ENCODE results near the gene SLC12A1. TPM values are rescaled to one million over a fixed set of nuclear protein-coding genes. Genes with fewer than 3 reads are reported as not detected.
A peak's percentile ranks its signal among the peaks of the same experiment; 100 is the strongest.

The SLC12A1 gene
- total RNA-seq, 1 donor from 2014 or later: 0.13 TPM

DNA sequence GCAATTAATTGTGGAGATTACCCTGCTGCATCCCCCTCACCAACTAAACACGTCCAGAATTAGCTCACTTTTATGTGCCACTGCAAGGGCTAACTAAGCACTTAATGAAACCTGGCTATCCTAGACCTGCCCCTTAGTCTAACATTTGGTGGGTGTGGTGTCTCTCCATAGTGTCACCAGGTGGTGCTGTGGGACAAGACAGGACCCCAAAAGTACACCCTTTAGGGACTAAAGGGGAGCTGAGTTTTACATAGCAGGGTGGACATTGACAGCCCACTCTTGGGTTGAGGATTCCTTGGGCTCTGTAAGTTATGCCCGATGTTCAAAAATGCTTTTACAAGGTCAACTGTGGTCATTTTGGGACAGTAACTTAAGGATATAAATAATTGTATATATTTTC is 130.8 kb downstream of the SLC12A1 start:
- H3K27me3 Mint-ChIP-seq (ENCODE audit: low read depth): no peaks in the 10 kb centered on the region
- H3K36me3 Mint-ChIP-seq: peaks cover 23% of the 10 kb centered on the region
- H3K4me3 Mint-ChIP-seq: no peak overlapping the region
- no peaks in the 10 kb centered on the region for H3K9me3 Mint-ChIP-seq
- DNase-seq (ENCODE audit: low spot score in 2 of 2, unreplicated experiment in 2 of 2): no peak
- H3K27ac Mint-ChIP-seq: no peak overlapping the region
- TF ChIP-seq, protein P1, sequence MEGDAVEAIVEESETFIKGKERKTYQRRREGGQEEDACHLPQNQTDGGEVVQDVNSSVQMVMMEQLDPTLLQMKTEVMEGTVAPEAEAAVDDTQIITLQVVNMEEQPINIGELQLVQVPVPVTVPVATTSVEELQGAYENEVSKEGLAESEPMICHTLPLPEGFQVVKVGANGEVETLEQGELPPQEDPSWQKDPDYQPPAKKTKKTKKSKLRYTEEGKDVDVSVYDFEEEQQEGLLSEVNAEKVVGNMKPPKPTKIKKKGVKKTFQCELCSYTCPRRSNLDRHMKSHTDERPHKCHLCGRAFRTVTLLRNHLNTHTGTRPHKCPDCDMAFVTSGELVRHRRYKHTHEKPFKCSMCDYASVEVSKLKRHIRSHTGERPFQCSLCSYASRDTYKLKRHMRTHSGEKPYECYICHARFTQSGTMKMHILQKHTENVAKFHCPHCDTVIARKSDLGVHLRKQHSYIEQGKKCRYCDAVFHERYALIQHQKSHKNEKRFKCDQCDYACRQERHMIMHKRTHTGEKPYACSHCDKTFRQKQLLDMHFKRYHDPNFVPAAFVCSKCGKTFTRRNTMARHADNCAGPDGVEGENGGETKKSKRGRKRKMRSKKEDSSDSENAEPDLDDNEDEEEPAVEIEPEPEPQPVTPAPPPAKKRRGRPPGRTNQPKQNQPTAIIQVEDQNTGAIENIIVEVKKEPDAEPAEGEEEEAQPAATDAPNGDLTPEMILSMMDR (IDR thresholded peaks at IDR 0.05; ENCODE audit: unreplicated experiment): no peak
- peaks cover 16% of the 10 kb centered on the region for H3K4me1 Mint-ChIP-seq

DNA sequence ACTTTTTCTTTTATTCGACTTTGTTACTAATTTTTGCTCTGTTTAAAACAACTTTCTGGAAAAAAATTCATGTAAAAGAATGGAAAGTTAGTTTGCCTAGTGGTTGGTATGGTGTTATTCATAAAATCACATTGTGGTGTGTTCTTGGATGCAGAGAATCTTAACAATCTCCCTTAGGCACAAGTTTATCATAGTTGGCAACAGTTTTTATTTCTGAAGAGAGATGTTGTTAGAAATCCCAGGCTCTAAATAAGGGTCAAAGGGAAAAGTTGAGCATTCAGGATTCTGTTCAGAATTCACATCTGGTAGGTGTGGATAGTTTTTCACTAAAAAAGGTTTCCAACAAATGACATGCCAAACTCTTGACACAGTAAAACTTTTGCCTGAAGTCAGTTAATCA is 131.5 kb downstream of the SLC12A1 start:
- no peaks in the 10 kb centered on the region for H3K27me3 Mint-ChIP-seq (ENCODE audit: low read depth)

DNA sequence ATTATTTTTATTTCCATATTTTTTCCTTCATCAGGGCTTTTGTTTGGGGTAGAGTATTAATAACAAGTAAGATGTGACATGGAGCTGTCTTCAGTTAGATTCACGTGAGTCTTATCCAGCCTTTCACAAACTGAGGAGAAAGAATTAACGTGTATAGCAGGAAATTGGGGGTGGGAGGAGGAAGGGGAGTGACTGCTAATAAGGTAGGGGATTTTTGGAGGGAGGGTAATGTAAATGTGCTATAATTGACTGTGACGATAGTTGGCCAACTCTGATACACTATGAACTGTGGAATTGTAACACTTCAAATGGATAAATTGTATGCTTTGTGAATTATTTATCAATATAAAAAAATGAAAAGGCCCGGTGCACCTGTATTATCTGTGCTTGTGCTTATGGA is 134.0 kb downstream of the SLC12A1 start:
- Mint-ChIP-seq H3K9me3 (no peaks in the 10 kb centered on the region), H3K27me3 (ENCODE audit: low read depth) (no peaks in the 10 kb centered on the region), H3K27ac (no peak overlapping the region), H3K36me3 (peaks cover 32% of the 10 kb centered on the region), H3K4me1 (no peaks in the 10 kb centered on the region), H3K4me3 (no peak overlapping the region)
- no peak for DNase-seq (ENCODE audit: low spot score in 2 of 2, unreplicated experiment in 2 of 2)
- TF ChIP-seq, protein P1 (IDR thresholded peaks at IDR 0.05; ENCODE audit: unreplicated experiment): no peak

More for the DNA sequence above, 131.5 kb downstream of the SLC12A1 start:
- H3K27ac Mint-ChIP-seq: no peak overlapping the region
- no peak for DNase-seq (ENCODE audit: low spot score in 2 of 2, unreplicated experiment in 2 of 2)
- H3K4me3 Mint-ChIP-seq: no peak overlapping the region
- TF ChIP-seq, protein P1 (IDR thresholded peaks at IDR 0.05; ENCODE audit: unreplicated experiment): no peak
- peaks cover 27% of the 10 kb centered on the region for H3K36me3 Mint-ChIP-seq
- H3K9me3 Mint-ChIP-seq: no peaks in the 10 kb centered on the region
- peaks cover 13% of the 10 kb centered on the region for H3K4me1 Mint-ChIP-seq

DNA sequence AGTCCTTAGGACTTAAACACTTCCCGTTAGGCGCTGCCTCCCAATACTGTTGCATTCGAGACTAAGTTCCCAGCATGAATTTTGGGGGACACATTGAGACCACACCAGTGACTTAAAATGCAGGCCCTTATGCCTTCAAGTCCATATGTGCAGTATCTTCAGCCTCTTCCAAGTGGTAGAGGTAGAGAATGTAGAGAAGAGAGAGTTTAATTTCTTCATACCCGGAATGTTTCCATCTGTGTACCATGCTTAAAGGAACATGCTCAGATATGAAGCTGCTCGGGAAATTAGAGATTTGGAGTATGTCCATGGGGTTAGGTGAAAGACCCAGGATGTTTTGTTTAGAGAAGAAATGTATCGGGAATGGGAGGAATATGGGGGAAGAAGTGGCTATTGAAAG is 137.8 kb downstream of the SLC12A1 start:
- H3K4me3 Mint-ChIP-seq: no peak overlapping the region
- H3K27me3 Mint-ChIP-seq (ENCODE audit: low read depth): no peaks in the 10 kb centered on the region
- H3K4me1 Mint-ChIP-seq: no peaks in the 10 kb centered on the region
- TF ChIP-seq, protein P1 (IDR thresholded peaks at IDR 0.05; ENCODE audit: unreplicated experiment): no peak
- no peaks in the 10 kb centered on the region for H3K9me3 Mint-ChIP-seq
- peaks cover 22% of the 10 kb centered on the region for H3K36me3 Mint-ChIP-seq
- no peak for DNase-seq (ENCODE audit: low spot score in 2 of 2, unreplicated experiment in 2 of 2)
- H3K27ac Mint-ChIP-seq: no peak overlapping the region

DNA sequence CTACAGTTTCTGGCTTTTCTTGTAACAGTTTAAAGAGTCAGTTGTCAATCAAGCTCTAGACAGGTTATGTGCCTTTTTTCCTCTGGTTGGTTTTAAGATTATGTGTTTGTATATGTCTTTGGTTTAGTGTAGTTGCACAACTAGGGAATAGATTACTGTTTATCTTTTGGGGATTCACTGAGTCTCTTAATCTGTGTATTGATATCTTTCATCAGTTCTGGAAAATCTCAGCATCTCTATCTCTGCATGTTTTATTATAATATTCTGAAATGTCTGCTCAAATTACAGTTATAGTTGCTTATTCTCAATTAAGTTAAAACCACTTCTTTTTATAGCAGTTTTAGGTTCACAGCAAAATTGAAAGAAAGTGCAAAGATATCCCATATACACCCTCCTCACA is 139.4 kb downstream of the SLC12A1 start:
- H3K4me3 Mint-ChIP-seq: no peak overlapping the region
- H3K27ac Mint-ChIP-seq: no peak overlapping the region
- TF ChIP-seq, protein P1 (IDR thresholded peaks at IDR 0.05; ENCODE audit: unreplicated experiment): no peak
- H3K4me1 Mint-ChIP-seq: no peaks in the 10 kb centered on the region
- H3K36me3 Mint-ChIP-seq: peaks cover 16% of the 10 kb centered on the region
- no peaks in the 10 kb centered on the region for H3K9me3 Mint-ChIP-seq
- DNase-seq (ENCODE audit: low spot score in 2 of 2, unreplicated experiment in 2 of 2): no peak
- no peaks in the 10 kb centered on the region for H3K27me3 Mint-ChIP-seq (ENCODE audit: low read depth)

DNA sequence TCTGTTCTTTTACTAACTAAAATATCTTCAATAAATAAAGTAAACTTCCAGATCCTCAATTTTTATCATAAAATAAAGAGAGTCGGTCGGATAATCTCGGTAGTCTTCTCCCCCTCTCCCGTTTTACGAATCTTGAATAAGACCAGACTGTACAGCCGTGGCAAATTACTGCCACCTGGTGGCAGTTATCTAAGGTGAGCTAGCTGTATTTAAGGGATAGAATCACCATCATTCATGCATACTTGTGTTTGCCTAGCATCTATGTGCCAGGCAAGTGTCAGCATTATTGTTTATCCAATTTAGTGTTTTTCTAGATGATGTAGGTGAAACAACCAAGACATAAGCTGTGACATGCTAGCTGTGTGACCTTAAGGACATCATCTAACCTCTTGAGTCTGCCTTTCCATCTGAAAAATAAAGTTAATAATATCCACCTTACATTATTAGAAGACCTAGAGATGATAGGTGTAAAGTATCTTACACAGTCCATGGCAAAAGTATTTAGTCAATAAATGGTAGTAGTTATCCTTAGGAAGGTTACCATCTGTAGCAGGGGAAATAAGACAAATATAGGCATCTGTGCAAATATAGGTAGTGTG is 146.5 kb downstream of the SLC12A1 start:
- Mint-ChIP-seq H3K4me3 (no peak overlapping the region), H3K27me3 (ENCODE audit: low read depth) (no peaks in the 10 kb centered on the region), H3K27ac (no peak overlapping the region), H3K9me3 (no peaks in the 10 kb centered on the region), H3K4me1 (peaks cover 15% of the 10 kb centered on the region), H3K36me3 (no peaks in the 10 kb centered on the region)
- TF ChIP-seq, protein P1 (IDR thresholded peaks at IDR 0.05; ENCODE audit: unreplicated experiment): peak; percentile 75
- peak in 1 of 2 experiments; percentile 57 for DNase-seq (ENCODE audit: low spot score in 2 of 2, unreplicated experiment in 2 of 2)

Measured in mesothelial cell of epicardium (in vitro differentiated cells).